ENCODE data around the gene TMPRSS11E. TPM values are rescaled to one million over a fixed set of nuclear protein-coding genes. Genes with fewer than 3 reads are reported as not detected.

TMPRSS11E gene
- polyA plus RNA-seq, 3 donors, result not detected

DNA sequence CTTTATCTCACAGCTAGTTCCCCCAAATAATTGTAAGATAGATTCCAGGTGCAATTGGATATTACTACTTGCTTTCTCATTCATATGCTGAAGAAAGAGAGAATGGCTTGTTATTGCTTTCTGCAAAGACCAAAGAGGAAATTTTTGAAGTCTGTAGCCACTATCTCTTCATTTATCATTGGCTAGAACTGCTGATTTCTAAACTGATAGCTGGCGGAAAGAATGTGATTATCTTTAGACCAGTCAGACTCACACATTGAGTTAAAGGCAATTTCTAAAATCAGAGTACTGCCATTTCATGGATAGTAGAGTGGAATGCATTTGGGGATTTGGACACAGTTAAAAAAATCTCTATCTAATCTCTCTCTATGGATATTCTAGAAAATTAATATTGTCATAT is 12.4 kb upstream of the TMPRSS11E start:
- Mint-ChIP-seq H3K27ac (no peak overlapping the region), H3K4me3 (no peak overlapping the region), H3K36me3 (no peaks in the 10 kb centered on the region), H3K4me1 (no peaks in the 10 kb centered on the region), H3K9me3 (peaks cover 2 to 17% (median 6%) of the 10 kb centered on the region in 7 donors), H3K27me3 (ENCODE audit: low read depth in 3 of 3) (peaks cover 0 to 2% (median 1%) of the 10 kb centered on the region in 3 donors)
- no peaks in the 10 kb centered on the region for H3K27me3 ChIP-seq (ENCODE audit: control insufficient read depth in 2 of 2, insufficient read depth in 2 of 2, low read length in 2 of 2)
- H3K4me2 ChIP-seq (replicated peaks; ENCODE audit: extremely low read depth, low read length, poor library complexity, severe bottlenecking), result no peak overlapping the region
- H3K27ac ChIP-seq (ENCODE audit: low read depth in 1 of 2, low read length in 2 of 2), result no peak overlapping the region
- TF ChIP-seq, protein P1, sequence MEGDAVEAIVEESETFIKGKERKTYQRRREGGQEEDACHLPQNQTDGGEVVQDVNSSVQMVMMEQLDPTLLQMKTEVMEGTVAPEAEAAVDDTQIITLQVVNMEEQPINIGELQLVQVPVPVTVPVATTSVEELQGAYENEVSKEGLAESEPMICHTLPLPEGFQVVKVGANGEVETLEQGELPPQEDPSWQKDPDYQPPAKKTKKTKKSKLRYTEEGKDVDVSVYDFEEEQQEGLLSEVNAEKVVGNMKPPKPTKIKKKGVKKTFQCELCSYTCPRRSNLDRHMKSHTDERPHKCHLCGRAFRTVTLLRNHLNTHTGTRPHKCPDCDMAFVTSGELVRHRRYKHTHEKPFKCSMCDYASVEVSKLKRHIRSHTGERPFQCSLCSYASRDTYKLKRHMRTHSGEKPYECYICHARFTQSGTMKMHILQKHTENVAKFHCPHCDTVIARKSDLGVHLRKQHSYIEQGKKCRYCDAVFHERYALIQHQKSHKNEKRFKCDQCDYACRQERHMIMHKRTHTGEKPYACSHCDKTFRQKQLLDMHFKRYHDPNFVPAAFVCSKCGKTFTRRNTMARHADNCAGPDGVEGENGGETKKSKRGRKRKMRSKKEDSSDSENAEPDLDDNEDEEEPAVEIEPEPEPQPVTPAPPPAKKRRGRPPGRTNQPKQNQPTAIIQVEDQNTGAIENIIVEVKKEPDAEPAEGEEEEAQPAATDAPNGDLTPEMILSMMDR (IDR thresholded peaks at IDR 0.05), result no peak
- WGBS (ENCODE audit: insufficient coverage), result no CpG with 5 or more reads among the region's 1 CpG
- no peaks in the 10 kb centered on the region for H3K36me3 ChIP-seq (replicated peaks in 1 of 2; ENCODE audit: control insufficient read depth in 1 of 2, insufficient read depth in 2 of 2, low read length in 2 of 2)
- H3K9ac ChIP-seq (ENCODE audit: insufficient read depth, low read length, poor library complexity, severe bottlenecking), result no peak overlapping the region
- no peak for DNase-seq
- no peak overlapping the region for H3K4me3 ChIP-seq (replicated peaks in 1 of 3; ENCODE audit: low read depth in 2 of 3, low read length in 3 of 3)
- H3K4me1 ChIP-seq (ENCODE audit: control insufficient read depth in 1 of 2, insufficient read depth in 2 of 2, low read length in 2 of 2), result no peaks in the 10 kb centered on the region
- peaks cover 4% of the 10 kb centered on the region in 2 donors for H3K9me3 ChIP-seq (replicated peaks in 1 of 2; ENCODE audit: control insufficient read depth in 1 of 2, insufficient read depth in 1 of 2, low read length in 2 of 2)
- no peaks in the 10 kb centered on the region for H3K79me2 ChIP-seq (ENCODE audit: insufficient read depth, low read length)
- H2AFZ ChIP-seq (ENCODE audit: insufficient read depth, low read depth, low read length, poor library complexity, severe bottlenecking), result no peak overlapping the region
- H4K20me1 ChIP-seq (ENCODE audit: insufficient read depth, low read length), result no peaks in the 10 kb centered on the region
- intact Hi-C loops (cut with micrococcal nuclease), result no loop called here

DNA sequence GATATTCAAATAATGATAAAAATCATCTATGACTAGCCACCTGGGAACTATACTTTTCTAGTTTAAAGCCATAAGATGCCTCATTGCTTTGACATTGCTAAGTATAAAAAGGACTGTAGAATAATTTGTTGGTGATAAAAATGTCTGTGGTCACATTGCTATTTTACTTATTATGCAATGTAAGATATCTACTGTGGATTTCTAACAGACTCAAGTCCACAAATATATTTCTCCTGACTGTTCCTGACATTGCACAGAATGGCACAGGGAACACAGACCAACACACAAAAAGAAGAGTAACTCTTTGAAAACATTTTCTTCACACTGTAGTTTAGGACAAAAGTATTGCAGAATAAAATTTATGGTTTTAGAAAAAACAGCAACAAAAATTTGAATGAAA is 2.2 kb upstream of the TMPRSS11E start:
- intact Hi-C loops (cut with micrococcal nuclease), result no loop called here

More for the DNA sequence above, 2.2 kb upstream of the TMPRSS11E start:
- no peak overlapping the region for H3K4me2 ChIP-seq (replicated peaks; ENCODE audit: extremely low read depth, low read length, poor library complexity, severe bottlenecking)
- H3K27ac Mint-ChIP-seq, result no peak overlapping the region
- H3K27me3 ChIP-seq (ENCODE audit: control insufficient read depth in 2 of 2, insufficient read depth in 2 of 2, low read length in 2 of 2), result no peaks in the 10 kb centered on the region
- no peaks in the 10 kb centered on the region for H4K20me1 ChIP-seq (ENCODE audit: insufficient read depth, low read length)
- H3K4me3 ChIP-seq (replicated peaks in 1 of 3; ENCODE audit: low read depth in 2 of 3, low read length in 3 of 3), result no peak overlapping the region
- no peaks in the 10 kb centered on the region for H3K36me3 Mint-ChIP-seq
- H3K79me2 ChIP-seq (ENCODE audit: insufficient read depth, low read length), result no peaks in the 10 kb centered on the region
- H3K4me3 Mint-ChIP-seq, result no peak overlapping the region
- TF ChIP-seq, protein P1 (IDR thresholded peaks at IDR 0.05), result no peak
- no peaks in the 10 kb centered on the region for H3K27me3 Mint-ChIP-seq (ENCODE audit: low read depth in 3 of 3)
- DNase-seq, result no peak
- H3K27ac ChIP-seq (ENCODE audit: low read depth in 1 of 2, low read length in 2 of 2), result no peak overlapping the region
- no peak overlapping the region for H2AFZ ChIP-seq (ENCODE audit: insufficient read depth, low read depth, low read length, poor library complexity, severe bottlenecking)
- H3K9me3 Mint-ChIP-seq, result peaks cover 0 to 8% (median 1%) of the 10 kb centered on the region in 7 donors
- H3K36me3 ChIP-seq (replicated peaks in 1 of 2; ENCODE audit: control insufficient read depth in 1 of 2, insufficient read depth in 2 of 2, low read length in 2 of 2), result no peaks in the 10 kb centered on the region
- no peaks in the 10 kb centered on the region for H3K9me3 ChIP-seq (replicated peaks in 1 of 2; ENCODE audit: control insufficient read depth in 1 of 2, insufficient read depth in 1 of 2, low read length in 2 of 2)
- no peak overlapping the region for H3K9ac ChIP-seq (ENCODE audit: insufficient read depth, low read length, poor library complexity, severe bottlenecking)
- H3K4me1 Mint-ChIP-seq, result no peaks in the 10 kb centered on the region
- no peaks in the 10 kb centered on the region for H3K4me1 ChIP-seq (ENCODE audit: control insufficient read depth in 1 of 2, insufficient read depth in 2 of 2, low read length in 2 of 2)
